ENCODE results near the gene LTBP1.

- no peak for TF ChIP-seq POLR2AphosphoS5 (IDR thresholded peaks at IDR 0.05; ENCODE audit: low read length)
- TF ChIP-seq CTCF (IDR thresholded peaks at IDR 0.05 in 2 of 3, conservative IDR thresholded peaks at IDR 0.05 in 1 of 3; ENCODE audit: control insufficient read depth in 2 of 3, extremely low read depth in 1 of 3, insufficient read depth in 1 of 3, low read depth in 3 of 3, low read length in 3 of 3): no peak
- TF ChIP-seq USF2 (IDR thresholded peaks at IDR 0.05; ENCODE audit: borderline replicate concordance, low read depth, low read length): no peak
- no peak for TF ChIP-seq EZH2 (IDR thresholded peaks at IDR 0.05; ENCODE audit: borderline replicate concordance, control insufficient read depth, low read depth, low read length)
- no peak for TF ChIP-seq CEBPB (IDR thresholded peaks at IDR 0.05; ENCODE audit: borderline replicate concordance in 1 of 2, low read depth in 2 of 2, low read length in 2 of 2)
- no peak for TF ChIP-seq NRF1 (conservative IDR thresholded peaks at IDR 0.05; ENCODE audit: low read depth, low read length)
- no peak for TF ChIP-seq RELB (IDR thresholded peaks at IDR 0.05; ENCODE audit: low read depth)
Observed at GRCh38 chr2:33145459-33145858, 198.7 kb downstream of the LTBP1 start.

Data from GM12878 (cell line).